GM12892 (cell line): ENCODE data around the gene ZNF835.

Experiments used
- POLR2A ChIP-seq: IDR thresholded peaks from 2 replicates; pipeline ENCODE4 v1.6.1; 2011; ENCODE audit warnings: low read depth, low read length, control low read depth
- POLR2AphosphoS5 ChIP-seq: IDR thresholded peaks from 2 replicates; pipeline ENCODE4 v1.6.1; 2011; ENCODE audit warnings: low read depth, low read length, control low read depth
- TAF1 ChIP-seq: IDR thresholded peaks from 2 replicates; pipeline ENCODE4 v1.6.1; 2011; ENCODE audit warnings: low read depth, mild to moderate bottlenecking, control low read depth, low read length, borderline replicate concordance

GRCh38 chr19:56667311-56667870 lies 4.2 kb downstream of the ZNF835 start:
- TF ChIP-seq POLR2A = no peak
- no peak for TF ChIP-seq TAF1
- TF ChIP-seq POLR2AphosphoS5 = no peak
